ENCODE data around the gene AKAP13. TPM values are rescaled to one million over a fixed set of nuclear protein-coding genes. Genes with fewer than 3 reads are reported as not detected.

The AKAP13 gene
- total and polyA plus RNA-seq, 2 of the 8 experiments (the other 6 are each of a cell fraction or from before 2014, with no cell fraction given) = 14.0 to 46.2 TPM

GRCh38 chr15:85558848-85559247 is 178.4 kb downstream of the AKAP13 start (continued):
- no peak for TF ChIP-seq CHD7 (IDR thresholded peaks at IDR 0.05; ENCODE audit: insufficient replicate concordance, low read length)
- TF ChIP-seq ATF2 (IDR thresholded peaks at IDR 0.05; ENCODE audit: low read length) = no peak
- no peak for TF ChIP-seq JUND (IDR thresholded peaks at IDR 0.05; ENCODE audit: low read length)
- TF ChIP-seq CBX8 (IDR thresholded peaks at IDR 0.05; ENCODE audit: borderline replicate concordance, low read depth, low read length) = no peak
- TF ChIP-seq ZNF274 (IDR thresholded peaks at IDR 0.05; ENCODE audit: borderline replicate concordance, extremely low read depth, low read length) = no peak
- TF ChIP-seq CREB1 (IDR thresholded peaks at IDR 0.05) = no peak
- no peak for TF ChIP-seq POLR2AphosphoS5 (IDR thresholded peaks at IDR 0.05; ENCODE audit: low read depth, low read length)
- TF ChIP-seq CHD1 (IDR thresholded peaks at IDR 0.05; ENCODE audit: low read depth, low read length) = no peak
- TF ChIP-seq RNF2 (IDR thresholded peaks at IDR 0.05; ENCODE audit: borderline replicate concordance, low read depth, low read length, missing control alignments, poor library complexity, severe bottlenecking) = no peak
- no peak for TF ChIP-seq TAF1 (IDR thresholded peaks at IDR 0.05; ENCODE audit: low read depth, low read length)
- no peak for TF ChIP-seq POLR2A (IDR thresholded peaks at IDR 0.05; ENCODE audit: control extremely low read depth in 1 of 2, low read depth in 2 of 2, low read length in 2 of 2)

All from H1 (cell line).